Esophagus muscularis mucosa (tissue), 4 donors: ENCODE measurements around the gene CPSF3.

Source experiments
- CTCF ChIP-seq, 3 experiments: fragments of 200-600 bp in 2 of 3; fragments of 450-650 bp in 1 of 3; sonication (generic) in 2 of 3; IDR thresholded peaks; one replicate each; pipeline ENCODE4 v1.5.1; 2017 to 2019; ENCODE audit warnings: antibody characterized with exemption in 3 of 3, mild to moderate bottlenecking in 2 of 3, moderate library complexity in 1 of 3
- EP300 ChIP-seq: sonication (generic); formaldehyde crosslinking; IDR thresholded peaks from one replicate; pipeline ENCODE4 v1.6.1; 2017; ENCODE audit warnings: antibody characterized with exemption
- POLR2A ChIP-seq: fragments of 450-650 bp; IDR thresholded peaks from one replicate; pipeline ENCODE4 v1.6.1; 2017; ENCODE audit warnings: antibody characterized with exemption, moderate library complexity, mild to moderate bottlenecking, low read depth
- POLR2AphosphoS5 ChIP-seq, 2 donors: sonication (generic); formaldehyde crosslinking; IDR thresholded peaks; one replicate each; pipeline ENCODE4 v1.6.1; 2017; ENCODE audit warnings: antibody characterized with exemption in 2 of 2

- no peak for TF ChIP-seq CTCF (IDR thresholded peaks at IDR 0.05)
- TF ChIP-seq POLR2AphosphoS5 (IDR thresholded peaks at IDR 0.05): no peak
- no peak for TF ChIP-seq POLR2A
- no peak for TF ChIP-seq EP300
Observed at GRCh38 chr2:9462313-9462712, 38.9 kb downstream of the CPSF3 start.
